CD4-positive, alpha-beta T cell treated with Interleukin-1 beta for 1 hour (primary cell): ENCODE measurements around the gene B4GAT1.
"Not testable (repeated sequence)": the region's sequence is repeated elsewhere in the genome, so short reads cannot be mapped to it uniquely, and the experiment has no call there.

Experiments used
- DNase-seq, 2 donors: peaks; one replicate each; pipeline ENCODE4 v3.0.0-alpha.2; 2020 to 2022

The B4GAT1 gene

GRCh38 chr11:66362481-66363147 is 15.2 kb upstream of the B4GAT1 start:
- no peak for DNase-seq

DNA sequence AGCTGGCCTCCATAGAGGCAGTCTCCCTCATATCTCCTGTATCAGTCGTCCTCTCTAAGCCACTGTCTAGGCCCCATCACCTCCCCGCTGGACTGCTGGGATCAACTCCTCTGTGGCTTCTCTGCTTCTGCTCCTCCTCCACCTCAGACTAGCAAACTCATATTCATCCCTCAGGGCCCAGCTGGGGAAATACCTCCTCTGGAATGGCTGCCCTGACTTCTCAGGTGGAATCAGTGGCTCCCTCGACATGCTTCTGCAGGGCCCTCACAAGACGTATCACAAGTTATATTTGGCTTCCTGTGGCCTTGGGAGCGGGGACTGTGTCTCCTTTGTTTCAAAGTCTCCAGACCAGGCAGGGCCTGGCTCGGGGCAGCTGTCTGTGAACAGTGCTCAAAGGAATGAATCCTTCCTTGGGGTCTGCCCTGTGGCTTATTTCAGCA is 14.1 kb upstream of the B4GAT1 start:
- no peak for DNase-seq

DNA sequence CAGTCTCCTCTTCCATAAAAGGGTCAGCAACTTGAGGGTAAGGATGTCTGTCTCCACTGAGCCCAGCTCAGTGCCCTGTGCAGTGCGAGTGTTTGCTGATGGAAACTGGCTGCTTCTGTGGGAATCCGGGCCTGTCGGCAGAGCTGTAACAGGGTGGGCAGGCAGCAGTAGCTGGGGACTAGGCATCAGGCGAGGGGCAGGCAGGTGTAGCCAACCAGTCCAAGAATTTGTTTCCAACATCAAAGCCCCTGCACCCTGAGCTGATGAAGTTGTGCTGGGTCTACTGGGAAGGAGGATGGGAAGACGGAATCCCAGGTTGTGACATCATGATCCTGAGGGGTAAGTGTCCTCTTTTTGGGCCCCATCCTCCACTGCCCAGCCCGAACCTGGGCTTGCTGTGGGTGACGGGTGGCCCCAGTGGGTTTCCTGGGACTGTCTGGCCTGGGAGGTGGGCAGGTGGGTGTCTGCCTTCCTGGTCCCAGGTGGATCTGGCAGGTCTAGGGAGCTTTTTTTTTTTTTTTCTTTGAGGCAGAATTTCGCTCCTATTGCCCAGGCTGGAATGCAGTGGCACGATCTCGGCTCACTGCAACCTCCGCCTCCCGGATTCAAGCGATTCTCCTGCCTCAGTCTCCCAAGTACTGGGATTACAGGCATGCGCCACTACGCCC is 13.1 kb upstream of the B4GAT1 start:
- no peak for DNase-seq

DNA sequence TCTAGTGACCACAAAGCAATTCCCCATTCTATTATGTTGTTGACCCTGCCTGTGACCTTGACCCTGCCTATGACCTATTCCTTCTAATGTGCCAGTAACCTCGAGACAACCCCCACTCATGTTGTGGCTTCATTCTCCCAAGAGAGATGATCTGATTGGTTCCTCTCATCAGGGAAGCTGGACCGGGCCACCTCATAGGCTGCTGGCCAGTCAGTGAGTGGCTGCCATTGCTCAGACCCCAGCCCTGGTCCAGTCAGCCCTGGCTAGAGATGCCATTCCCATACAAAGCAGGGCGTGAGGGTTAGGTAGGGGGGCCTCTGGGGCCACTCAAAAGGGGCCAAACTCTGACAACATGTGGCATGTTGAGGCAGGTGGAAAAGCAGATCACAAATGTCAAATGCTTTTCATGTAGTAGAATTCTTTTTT is 12.2 kb upstream of the B4GAT1 start:
- DNase-seq = no peak

- not testable (repeated sequence) for DNase-seq
Observed at GRCh38 chr11:66350560-66351235, 3.3 kb upstream of the B4GAT1 start.

DNA sequence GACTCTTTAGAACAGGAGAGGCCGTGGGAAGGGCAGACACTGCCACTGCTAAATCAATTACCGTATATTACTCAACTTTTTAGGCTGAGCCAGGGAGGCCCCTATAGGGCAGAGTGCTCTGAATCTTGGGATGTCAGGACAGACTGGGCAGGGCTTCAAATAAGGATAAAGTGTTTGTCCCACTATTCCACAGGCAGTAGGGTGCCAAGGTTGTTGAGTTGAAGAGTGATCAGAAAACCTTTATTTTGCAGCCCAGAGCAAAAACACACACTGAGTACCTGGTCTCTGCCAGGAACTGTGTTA is 1.6 kb upstream of the B4GAT1 start:
- no peak for DNase-seq

GRCh38 chr11:66346476-66347424 is 679 bp downstream of the B4GAT1 start:
- no peak for DNase-seq

GRCh38 chr11:66345316-66345649 is 2.1 kb downstream of the B4GAT1 start:
- no peak for DNase-seq

DNA sequence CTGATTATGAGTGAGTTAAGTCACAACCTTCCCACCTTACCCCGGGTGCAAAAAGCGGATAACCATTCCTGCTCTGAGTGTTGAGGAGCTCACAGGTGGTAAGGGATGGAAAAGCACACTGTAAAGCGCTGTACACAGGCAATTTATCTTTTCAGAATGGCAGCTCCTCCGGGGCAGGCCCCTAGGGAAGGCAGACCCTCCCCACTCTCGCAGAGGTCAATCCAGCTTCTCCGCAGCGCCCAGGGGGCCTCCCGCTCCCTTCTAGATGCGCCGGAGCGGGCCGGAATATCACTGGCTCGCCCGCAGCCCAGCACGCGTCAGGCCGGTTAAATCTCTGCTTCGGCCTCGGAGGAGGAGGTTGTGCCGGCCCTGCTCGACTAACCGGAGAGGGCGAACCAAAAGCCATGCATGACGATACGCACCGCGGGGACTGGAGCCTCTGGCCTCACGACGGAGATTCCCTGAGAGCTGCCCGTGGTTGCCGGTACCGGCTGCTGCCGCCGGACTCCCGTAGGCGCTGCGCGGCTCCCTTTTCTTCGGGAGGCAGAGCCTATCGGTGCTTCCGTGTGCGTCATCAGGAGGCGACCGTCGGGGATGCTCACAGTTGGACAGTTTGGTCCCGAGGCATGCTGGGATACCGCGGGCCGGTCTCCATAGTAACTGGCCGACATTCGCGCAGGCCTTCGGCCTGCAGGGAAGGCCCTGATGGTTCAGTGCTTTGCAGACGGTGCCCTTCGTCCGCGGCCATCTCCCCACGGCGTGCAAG is 2.7 kb downstream of the B4GAT1 start, which contains the start of gene BRMS1:
Gene BRMS1 (minus strand): TSS at position 555 of the 766 bp plus-strand sequence. CDS start 2,870 bp downstream, outside the sequence.
- DNase-seq = peak; percentile 95 to 96

DNA sequence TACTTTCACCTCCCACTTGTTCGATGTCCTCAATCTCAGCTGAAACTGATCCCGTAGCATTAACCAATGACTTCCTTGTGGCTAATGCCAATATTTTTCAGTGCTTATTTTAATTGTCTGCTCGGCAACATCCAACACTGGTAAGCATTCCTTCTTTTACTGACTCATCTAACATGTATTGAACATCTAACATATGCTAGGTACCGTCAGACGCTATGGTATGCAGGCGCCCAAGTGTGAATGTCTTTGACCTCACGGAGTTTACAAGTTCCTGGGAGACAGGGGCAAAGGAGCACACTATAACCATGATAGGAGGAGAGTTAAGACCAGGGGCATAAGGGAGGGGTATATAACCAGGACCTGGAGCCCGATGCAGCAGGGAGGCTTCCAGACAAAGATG is 4.3 kb downstream of the B4GAT1 start:
- DNase-seq = no peak

GRCh38 chr11:66341502-66342126 is 5.8 kb downstream of the B4GAT1 start:
- DNase-seq = no peak

DNA sequence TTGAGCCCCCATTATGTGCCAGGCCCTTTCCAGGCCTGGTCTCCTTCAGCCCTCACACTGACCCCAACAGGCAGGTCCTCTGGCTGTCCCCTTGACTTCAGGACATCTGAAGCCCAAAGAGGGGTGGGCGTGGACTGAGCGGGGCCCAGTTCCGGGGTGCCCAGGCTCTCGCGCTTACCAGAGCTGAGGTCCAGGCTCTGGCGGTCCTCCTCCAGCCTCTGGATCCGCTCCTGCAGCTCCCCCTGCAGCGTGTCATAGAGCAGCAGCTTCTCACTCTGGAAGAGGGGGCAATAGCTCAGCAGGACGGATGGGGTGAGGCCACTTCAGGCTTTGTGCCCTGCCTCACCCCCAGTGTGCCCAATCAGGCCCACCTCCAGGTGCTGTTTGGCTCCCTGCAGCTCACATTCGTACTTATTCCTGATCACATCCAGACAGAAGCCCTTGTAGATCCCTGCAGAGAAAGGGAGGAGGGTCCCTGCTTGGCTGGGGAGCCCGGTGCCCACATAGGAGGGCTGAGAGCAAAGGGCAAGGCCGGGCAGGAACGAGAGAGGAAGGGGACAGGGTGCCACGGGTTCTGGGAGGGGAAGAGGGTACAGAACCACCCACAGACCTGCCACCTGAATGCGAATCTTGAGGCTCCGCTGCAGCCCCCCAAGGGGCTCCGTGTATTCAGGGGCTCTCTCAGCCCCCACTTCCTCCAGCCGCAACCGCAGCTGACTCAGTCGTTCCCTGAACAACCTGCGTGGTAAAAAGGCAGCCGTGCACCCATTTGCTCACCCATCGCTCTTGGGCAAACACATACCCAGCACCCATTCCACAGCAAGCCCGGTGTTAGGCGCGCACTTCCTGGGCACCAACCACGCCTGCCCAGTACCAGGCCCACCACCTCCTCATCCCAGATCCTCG is 6.6 kb downstream of the B4GAT1 start:
- no peak for DNase-seq

DNA sequence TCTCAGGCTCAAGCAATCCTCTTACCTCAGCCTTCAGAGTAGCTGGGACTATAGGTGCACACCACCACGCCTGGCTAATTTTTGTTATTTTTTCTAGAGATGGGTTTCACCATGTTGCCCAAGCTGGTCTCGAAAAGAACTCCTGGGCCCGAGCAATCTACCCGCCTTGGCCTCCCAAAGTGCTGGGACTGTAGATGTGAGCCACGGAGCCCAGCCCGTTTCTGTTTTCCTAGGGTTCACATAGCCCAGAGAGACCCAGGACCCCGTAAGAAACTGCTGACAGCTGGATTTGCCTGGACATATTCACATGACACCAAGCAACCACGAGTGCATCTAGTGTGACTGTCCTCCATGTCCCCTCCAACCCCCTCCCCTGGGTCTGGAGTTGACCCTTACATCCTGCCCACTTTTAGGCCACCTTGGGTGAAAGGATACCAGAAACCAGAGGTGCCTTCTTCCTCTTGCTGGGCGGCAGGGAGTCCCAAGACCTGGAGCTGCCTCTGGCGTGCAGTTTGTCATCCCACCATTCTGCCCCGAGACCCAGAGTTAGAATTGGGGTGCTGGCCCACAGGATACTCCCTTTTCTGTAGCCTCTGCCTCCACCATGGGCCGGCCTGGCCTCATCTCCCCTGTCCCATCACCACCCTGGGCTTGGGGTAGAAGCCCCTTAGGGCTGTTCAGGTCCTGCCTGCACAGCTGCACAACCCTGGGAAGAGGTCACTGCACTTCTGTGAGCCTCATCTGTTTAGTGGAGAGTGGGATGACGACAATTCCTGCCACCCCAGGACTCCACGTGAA is 7.5 kb downstream of the B4GAT1 start:
- no peak for DNase-seq

GRCh38 chr11:66339162-66339675 is 8.2 kb downstream of the B4GAT1 start:
- DNase-seq = no peak

DNA sequence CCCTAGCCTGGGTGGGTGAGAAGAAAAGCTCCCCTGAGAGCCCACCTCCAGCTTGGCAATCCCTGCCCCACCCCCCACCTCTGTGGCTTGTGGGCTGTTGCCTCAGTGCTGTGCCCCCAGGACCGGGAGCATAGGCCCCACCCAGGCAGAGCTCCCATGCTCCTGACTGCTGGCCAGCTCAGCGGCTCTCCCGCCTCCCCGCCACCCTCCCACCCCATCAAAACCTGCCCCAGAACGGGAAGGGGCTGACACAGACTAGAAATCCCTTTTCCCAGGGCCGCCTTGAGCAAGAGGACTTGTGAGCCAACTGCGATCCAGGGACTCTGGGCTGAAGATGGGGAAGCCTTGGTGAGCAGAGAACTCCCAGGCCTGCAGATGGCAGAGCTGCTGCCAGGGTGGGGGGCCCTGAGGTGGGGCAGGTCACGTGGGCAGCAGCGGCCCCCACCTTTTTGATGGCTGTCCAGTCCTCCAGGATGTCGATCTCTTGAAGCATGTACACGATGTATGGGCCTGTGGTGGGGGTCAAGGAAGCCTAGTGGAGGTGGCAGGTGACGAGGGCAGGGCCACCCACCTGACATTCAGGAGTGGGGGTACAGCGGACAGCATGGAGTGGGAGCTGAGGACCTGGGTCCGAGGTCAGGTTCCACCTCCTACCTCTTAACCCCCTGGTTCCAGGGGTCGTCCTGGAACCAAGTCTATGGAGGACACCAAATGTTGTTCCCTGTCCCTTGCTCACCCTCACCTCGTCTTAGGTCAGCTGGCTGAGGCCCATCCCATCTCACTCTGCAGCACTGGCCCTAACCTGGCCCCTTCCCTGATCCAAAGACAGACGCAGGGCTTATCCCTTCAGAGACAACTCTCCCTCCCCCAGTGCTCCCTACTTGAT is 8.9 kb downstream of the B4GAT1 start:
- DNase-seq = no peak

DNA sequence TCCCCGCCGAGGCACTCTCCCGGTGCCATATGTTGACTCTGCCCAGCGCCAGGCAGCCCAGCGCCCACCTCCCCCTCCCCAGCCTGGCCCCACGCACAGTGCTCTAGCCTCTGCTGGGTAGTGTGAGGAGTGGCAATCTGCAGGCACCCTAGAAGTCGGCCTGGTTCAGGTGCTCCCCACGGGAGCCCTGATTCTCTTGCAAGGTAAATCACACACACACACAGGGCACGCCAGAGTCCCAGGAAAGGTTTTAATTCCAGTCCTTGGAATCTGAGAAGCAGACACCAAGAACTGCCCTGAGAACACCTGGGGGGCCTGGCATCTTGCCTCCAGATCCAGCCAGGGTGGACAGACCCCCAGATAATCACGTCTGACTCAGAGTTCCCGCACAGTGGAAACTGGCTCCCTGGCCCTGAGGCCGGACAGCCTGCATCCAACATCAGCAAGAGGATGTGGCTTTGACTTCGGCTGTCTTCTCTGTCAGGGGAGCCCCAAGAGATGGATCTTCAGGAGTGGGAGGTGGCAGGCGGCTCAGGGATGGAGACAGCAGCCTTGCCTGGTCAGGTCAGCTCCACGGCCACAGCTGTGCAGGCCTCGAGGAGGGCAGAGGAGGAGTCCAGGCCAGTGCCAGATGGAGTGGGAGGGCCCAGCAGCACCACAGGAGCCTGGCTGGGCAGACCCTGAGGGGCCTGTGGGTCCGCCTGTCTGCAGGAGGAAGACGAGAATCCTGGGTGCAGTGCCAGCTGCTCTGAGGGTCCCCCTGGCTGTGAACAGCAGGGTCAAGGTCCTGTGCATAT is 10.1 kb downstream of the B4GAT1 start:
- DNase-seq = no peak

DNA sequence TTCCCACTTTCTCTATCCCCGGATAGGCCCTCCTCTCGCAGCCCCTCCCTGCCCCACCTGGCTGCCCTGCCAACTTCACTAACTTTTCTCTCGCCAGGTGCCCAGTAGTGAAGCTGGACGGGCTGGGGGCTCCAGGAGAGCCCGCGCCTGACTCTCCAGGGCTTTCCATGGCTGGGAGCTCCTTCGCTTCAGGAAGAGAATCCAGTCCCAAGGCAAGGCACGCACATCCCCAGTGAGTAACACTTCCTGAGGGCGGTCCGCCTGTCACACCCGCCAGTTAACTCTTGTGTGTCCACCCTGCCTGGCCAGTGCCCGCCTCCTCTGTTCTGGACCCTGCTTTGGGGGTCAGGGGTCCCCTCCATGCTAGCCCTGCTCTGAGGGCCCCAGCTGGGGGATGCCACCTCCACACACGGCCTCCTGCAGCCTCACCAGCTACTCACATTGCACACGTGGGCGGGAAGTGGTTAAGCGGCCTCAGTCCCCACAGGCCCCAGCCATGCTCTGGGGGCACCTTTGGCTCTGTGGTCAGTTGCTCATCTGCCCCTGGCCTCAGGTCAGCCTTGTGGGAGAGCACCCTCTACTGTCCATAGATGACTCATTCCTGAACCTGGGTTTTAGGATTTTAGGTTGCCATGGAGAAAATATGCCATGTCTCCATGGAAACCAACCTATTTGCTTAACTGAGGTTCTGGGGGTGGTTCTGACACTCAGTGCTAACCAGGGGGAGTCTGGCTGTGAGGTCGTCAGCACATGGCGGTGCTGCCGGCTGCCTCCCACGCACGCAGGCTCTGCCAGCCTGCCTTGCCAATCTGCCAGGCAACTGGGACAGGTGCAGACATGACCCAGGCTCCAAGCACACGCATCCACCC is 11.0 kb downstream of the B4GAT1 start, which contains the start of gene RIN1:
Gene RIN1 (minus strand): TSS at position 201 of the 869 bp plus-strand sequence. CDS start 32 bp downstream, at position 169.
- DNase-seq = peak; percentile 54 to 71
